GM12873 (cell line): Measurements from ENCODE around the gene MED27.
A peak's percentile ranks its signal among the peaks of the same experiment; 100 is the strongest.

Source experiments
- CTCF ChIP-seq: IDR thresholded peaks from 2 replicates; pipeline ENCODE4 v1.5.1; 2012; ENCODE audit warnings: low read depth, mild to moderate bottlenecking, moderate library complexity, low read length, control low read depth; ENCODE audit not compliant: insufficient read depth; ENCODE audit errors: missing control alignments

The MED27 gene

GRCh38 chr9:131874916-131875670, 204.6 kb downstream of the MED27 start:
- no peak for TF ChIP-seq CTCF

- no peak for TF ChIP-seq CTCF
Measured at GRCh38 chr9:131874447-131874846, 205.2 kb downstream of the MED27 start.

GRCh38 chr9:131873891-131874440, 205.7 kb downstream of the MED27 start:
- no peak for TF ChIP-seq CTCF

- no peak for TF ChIP-seq CTCF
Measured at GRCh38 chr9:131873335-131873734, 206.3 kb downstream of the MED27 start.

GRCh38 chr9:131872702-131873101, 207.0 kb downstream of the MED27 start:
- no peak for TF ChIP-seq CTCF

- TF ChIP-seq CTCF: peak; percentile 43
Measured at GRCh38 chr9:131872006-131872405, 207.7 kb downstream of the MED27 start.

- TF ChIP-seq CTCF: no peak
Measured at GRCh38 chr9:131870156-131870555, 209.5 kb downstream of the MED27 start.
